OCI-LY1 (cell line): ENCODE measurements around the gene PTPRT.

Experiments used
- H2AFZ ChIP-seq: fragments of 200-600 bp; sonication (generic), shearing (Covaris generic); 2 replicates; pipeline ENCODE4 v1.6.0; 2014; ENCODE audit warnings: antibody characterized with exemption, mild to moderate bottlenecking, low read length
- H3F3A ChIP-seq: fragments of 200-600 bp; sonication (generic), shearing (Covaris generic); 2 replicates; pipeline ENCODE4 v1.6.0; 2014; ENCODE audit warnings: mild to moderate bottlenecking, antibody characterized with exemption, low read length, moderate library complexity; ENCODE audit not compliant: insufficient read depth
- H3K27ac ChIP-seq: fragments of 200-600 bp; sonication (generic); 2 replicates; pipeline ENCODE4 v1.5.1; 2014; ENCODE audit warnings: low read length, mixed run types, mild to moderate bottlenecking, low read depth; ENCODE audit not compliant: poor library complexity, severe bottlenecking
- H3K27me3 ChIP-seq: fragments of 200-600 bp; sonication (generic); 2 replicates; pipeline ENCODE4 v1.6.0; 2014; ENCODE audit warnings: antibody characterized with exemption, mild to moderate bottlenecking, low read length, moderate library complexity; ENCODE audit not compliant: insufficient read depth
- H3K36me3 ChIP-seq: fragments of 200-600 bp; sonication (generic); 2 replicates; pipeline ENCODE4 v1.6.1; 2014; ENCODE audit warnings: mild to moderate bottlenecking, antibody characterized with exemption, low read length, moderate library complexity, mixed read lengths; ENCODE audit not compliant: insufficient read depth
- H3K4me1 ChIP-seq: fragments of 200-600 bp; sonication (generic); 2 replicates; pipeline ENCODE4 v1.5.1; 2014; ENCODE audit warnings: mild to moderate bottlenecking, low read length, moderate library complexity; ENCODE audit not compliant: insufficient read depth, severe bottlenecking
- H3K4me2 ChIP-seq: fragments of 200-600 bp; sonication (generic), shearing (Covaris generic); 2 replicates; pipeline ENCODE4 v1.6.1; 2014; ENCODE audit warnings: low read length
- H3K4me3 ChIP-seq: fragments of 200-600 bp; sonication (generic); 2 replicates; pipeline ENCODE4 v1.5.1; 2014; ENCODE audit warnings: low read length, low read depth, mild to moderate bottlenecking, mixed read lengths; ENCODE audit not compliant: poor library complexity, severe bottlenecking
- H3K79me2 ChIP-seq: fragments of 200-600 bp; shearing (Covaris generic); 2 replicates; pipeline ENCODE4 v1.6.1; 2016; ENCODE audit warnings: mixed run types, low read length, mixed read lengths; ENCODE audit not compliant: insufficient read depth
- H3K9ac ChIP-seq: fragments of 200-600 bp; sonication (generic), shearing (Covaris generic); 2 replicates; pipeline ENCODE4 v1.6.1; 2014; ENCODE audit warnings: mild to moderate bottlenecking, low read length, mixed read lengths
- H3K9me2 ChIP-seq: fragments of 200-600 bp; sonication (generic), shearing (Covaris generic); 2 replicates; pipeline ENCODE4 v1.6.1; 2014; ENCODE audit warnings: low read depth, mild to moderate bottlenecking, low read length, mixed read lengths
- H3K9me3 ChIP-seq: fragments of 200-600 bp; shearing (Covaris generic); 2 replicates; pipeline ENCODE4 v1.6.1; 2014; ENCODE audit warnings: low read length, mixed read lengths
- H4K20me1 ChIP-seq: fragments of 200-600 bp; sonication (generic), shearing (Covaris generic); 2 replicates; pipeline ENCODE4 v1.6.0; 2016; ENCODE audit warnings: mild to moderate bottlenecking, low read length; ENCODE audit not compliant: insufficient read depth
- EZH2 ChIP-seq: fragments of 200-600 bp; sonication (generic), shearing (Covaris generic); IDR thresholded peaks from 2 replicates; pipeline ENCODE4 v1.8.0; 2017; ENCODE audit warnings: borderline replicate concordance, mixed run types, mild to moderate bottlenecking, antibody characterized with exemption, low read length, moderate library complexity, mixed read lengths
- TF ChIP-seq, protein P1 (sequence below): fragments of 200-600 bp; sonication (generic), shearing (Covaris generic); IDR thresholded peaks from 2 replicates; pipeline ENCODE4 v1.5.1; 2017; ENCODE audit warnings: mild to moderate bottlenecking, antibody characterized with exemption, low read length, moderate library complexity, mixed read lengths

PTPRT gene

DNA sequence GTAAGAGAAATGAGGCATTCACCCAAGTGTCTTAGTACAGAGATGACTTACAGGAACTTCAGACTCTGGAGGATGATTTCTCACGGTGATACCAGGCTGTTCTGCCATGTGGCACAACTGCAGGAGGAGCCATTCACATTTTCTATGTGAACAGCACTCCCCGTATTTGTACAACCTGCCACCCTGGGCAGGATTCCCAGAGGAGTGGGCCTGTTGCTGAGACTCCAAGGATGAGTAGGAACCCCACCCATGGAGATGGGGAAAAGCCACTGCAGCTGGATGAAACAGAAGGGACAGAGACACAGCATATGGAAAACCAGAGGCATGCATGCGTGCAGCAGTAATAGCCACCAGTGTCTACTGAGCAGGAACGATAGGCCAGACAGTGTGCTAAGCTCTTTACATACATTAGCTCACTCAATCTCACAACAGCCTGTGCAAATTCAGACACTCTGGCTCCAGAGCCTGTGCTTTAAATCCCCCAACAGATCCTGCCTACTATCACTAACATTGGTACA is 48.0 kb upstream of the PTPRT start:
- Histone ChIP-seq H3K9ac (no peak overlapping the region), H3K36me3 (no peaks in the 10 kb centered on the region), H3K27ac (no peak overlapping the region), H3K27me3 (no peaks in the 10 kb centered on the region; the same call in 1 of the 2 replicates), H3K4me1 (no peaks in the 10 kb centered on the region), H4K20me1 (no peaks in the 10 kb centered on the region), H3K9me3 (no peaks in the 10 kb centered on the region), H2AFZ (no peak overlapping the region), H3K79me2 (no peaks in the 10 kb centered on the region), H3F3A (no peaks in the 10 kb centered on the region), H3K9me2 (no peaks in the 10 kb centered on the region), H3K4me3 (no peak overlapping the region), H3K4me2 (no peak overlapping the region)
- TF ChIP-seq, protein P1, sequence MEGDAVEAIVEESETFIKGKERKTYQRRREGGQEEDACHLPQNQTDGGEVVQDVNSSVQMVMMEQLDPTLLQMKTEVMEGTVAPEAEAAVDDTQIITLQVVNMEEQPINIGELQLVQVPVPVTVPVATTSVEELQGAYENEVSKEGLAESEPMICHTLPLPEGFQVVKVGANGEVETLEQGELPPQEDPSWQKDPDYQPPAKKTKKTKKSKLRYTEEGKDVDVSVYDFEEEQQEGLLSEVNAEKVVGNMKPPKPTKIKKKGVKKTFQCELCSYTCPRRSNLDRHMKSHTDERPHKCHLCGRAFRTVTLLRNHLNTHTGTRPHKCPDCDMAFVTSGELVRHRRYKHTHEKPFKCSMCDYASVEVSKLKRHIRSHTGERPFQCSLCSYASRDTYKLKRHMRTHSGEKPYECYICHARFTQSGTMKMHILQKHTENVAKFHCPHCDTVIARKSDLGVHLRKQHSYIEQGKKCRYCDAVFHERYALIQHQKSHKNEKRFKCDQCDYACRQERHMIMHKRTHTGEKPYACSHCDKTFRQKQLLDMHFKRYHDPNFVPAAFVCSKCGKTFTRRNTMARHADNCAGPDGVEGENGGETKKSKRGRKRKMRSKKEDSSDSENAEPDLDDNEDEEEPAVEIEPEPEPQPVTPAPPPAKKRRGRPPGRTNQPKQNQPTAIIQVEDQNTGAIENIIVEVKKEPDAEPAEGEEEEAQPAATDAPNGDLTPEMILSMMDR: no peak
- TF ChIP-seq EZH2: no peak

DNA sequence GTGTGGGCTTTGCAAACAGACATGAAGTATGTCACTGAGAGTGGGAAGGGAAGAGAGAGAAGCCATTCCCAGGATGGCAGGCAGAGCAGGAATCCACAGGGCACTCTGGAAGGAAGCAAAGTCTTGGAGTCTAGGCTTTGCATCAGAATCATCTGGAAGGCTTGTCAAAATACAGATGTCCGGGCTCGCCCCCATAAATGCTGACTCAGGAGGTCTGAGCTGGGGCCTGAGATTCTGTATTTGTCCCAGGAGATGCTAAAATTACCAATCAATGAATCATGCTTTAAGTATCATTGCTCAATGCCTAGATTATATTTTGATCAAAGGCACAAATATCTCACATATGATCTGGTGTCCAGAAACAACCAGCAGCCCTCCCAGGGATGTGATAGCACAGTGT is 46.3 kb upstream of the PTPRT start:
- H3K9ac ChIP-seq: no peak overlapping the region
- H3K9me2 ChIP-seq: no peaks in the 10 kb centered on the region
- H3K4me3 ChIP-seq: no peak overlapping the region
- no peak overlapping the region for H2AFZ ChIP-seq
- H3K36me3 ChIP-seq: no peaks in the 10 kb centered on the region
- H3K27ac ChIP-seq: no peak overlapping the region
- TF ChIP-seq, protein P1: no peak
- TF ChIP-seq EZH2: no peak
- no peaks in the 10 kb centered on the region; the same call in 1 of the 2 replicates for H3K27me3 ChIP-seq
- H3F3A ChIP-seq: no peaks in the 10 kb centered on the region
- H3K4me2 ChIP-seq: no peak overlapping the region
- H3K9me3 ChIP-seq: no peaks in the 10 kb centered on the region
- no peaks in the 10 kb centered on the region for H4K20me1 ChIP-seq
- no peaks in the 10 kb centered on the region for H3K79me2 ChIP-seq
- H3K4me1 ChIP-seq: no peaks in the 10 kb centered on the region

DNA sequence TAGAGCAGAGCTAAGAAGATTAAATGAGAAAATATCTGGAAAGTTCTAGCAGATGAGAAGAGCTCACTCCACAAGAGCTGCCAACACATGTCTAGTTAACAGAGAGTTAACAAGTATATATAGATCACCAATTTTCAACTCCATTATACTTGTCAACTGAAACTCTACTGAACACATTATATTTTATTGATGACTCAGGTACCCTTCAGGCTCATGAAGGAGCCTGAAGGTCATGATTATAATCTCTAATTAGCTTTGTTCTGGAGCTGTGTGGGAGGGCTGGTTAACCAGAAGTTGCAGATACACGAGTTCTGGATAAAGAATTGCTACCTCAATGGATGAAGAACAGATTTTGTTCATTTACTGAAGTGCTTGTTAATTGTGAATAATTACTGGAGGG is 42.1 kb upstream of the PTPRT start:
- no peak overlapping the region for H3K4me2 ChIP-seq
- no peaks in the 10 kb centered on the region for H3K9me3 ChIP-seq
- H3K4me1 ChIP-seq: no peaks in the 10 kb centered on the region
- H3F3A ChIP-seq: no peaks in the 10 kb centered on the region
- no peak overlapping the region for H2AFZ ChIP-seq
- no peak overlapping the region for H3K27ac ChIP-seq
- H3K27me3 ChIP-seq: no peaks in the 10 kb centered on the region
- H3K4me3 ChIP-seq: no peak overlapping the region
- H3K9ac ChIP-seq: no peak overlapping the region
- no peaks in the 10 kb centered on the region for H3K9me2 ChIP-seq
- H4K20me1 ChIP-seq: no peaks in the 10 kb centered on the region
- TF ChIP-seq, protein P1: no peak
- no peak for TF ChIP-seq EZH2
- H3K79me2 ChIP-seq: no peaks in the 10 kb centered on the region
- no peaks in the 10 kb centered on the region for H3K36me3 ChIP-seq
